Fibroblast of lung (primary cell): Measurements from ENCODE around the gene ARHGAP10. TPM values are rescaled to one million over a fixed set of nuclear protein-coding genes. Genes with fewer than 3 reads are reported as not detected.

Experiments
- DNase-seq, 2 donors: peaks; one replicate each; pipeline versions ENCODE4 v3.0.0 to v3.0.0-alpha.2; 2010; ENCODE audit warnings: low read depth in 2 of 2
- H2AFZ ChIP-seq: 2 replicates; pipeline ENCODE4 v1.5.1; 2012; ENCODE audit warnings: low read length, control low read depth, inconsistent platforms
- H3K27ac ChIP-seq: 2 replicates; pipeline ENCODE4 v1.5.1; 2011; ENCODE audit warnings: low read length, control low read depth; ENCODE audit not compliant: insufficient read depth
- H3K27me3 ChIP-seq: 2 replicates; pipeline ENCODE4 v1.5.1; 2011; ENCODE audit warnings: mild to moderate bottlenecking, low read length; ENCODE audit not compliant: control insufficient read depth, insufficient read depth
- H3K36me3 ChIP-seq: 2 replicates; pipeline ENCODE4 v1.5.1; 2011; ENCODE audit warnings: low read length; ENCODE audit not compliant: control insufficient read depth, insufficient read depth
- H3K4me1 ChIP-seq: 2 replicates; pipeline ENCODE4 v1.5.1; 2011; ENCODE audit warnings: low read length; ENCODE audit not compliant: control insufficient read depth, insufficient read depth; ENCODE audit errors: extremely low read depth
- H3K4me2 ChIP-seq: 2 replicates; pipeline ENCODE4 v1.5.1; 2011; ENCODE audit warnings: low read length, control low read depth; ENCODE audit not compliant: insufficient read depth; ENCODE audit errors: extremely low read depth
- H3K4me3 ChIP-seq, 4 experiments: fragments of 200-600 bp in 1 of 4; sonication (generic) in 1 of 4; replicated peaks in 1 of 4; 2 replicates each; pipeline ENCODE4 v1.5.1; 2011 to 2016; ENCODE audit warnings: low read length in 4 of 4, low read depth in 3 of 4, mild to moderate bottlenecking in 3 of 4, control low read depth in 2 of 4, inconsistent platforms in 1 of 4, mixed read lengths in 1 of 4; ENCODE audit not compliant: insufficient read depth in 1 of 4; ENCODE audit errors: control extremely low read depth in 1 of 4
- H3K79me2 ChIP-seq: 2 replicates; pipeline ENCODE4 v1.5.1; 2012; ENCODE audit warnings: mild to moderate bottlenecking, low read length, inconsistent platforms; ENCODE audit not compliant: control insufficient read depth, insufficient read depth
- H3K9ac ChIP-seq: 2 replicates; pipeline ENCODE4 v1.5.1; 2011; ENCODE audit warnings: mild to moderate bottlenecking, low read length, control low read depth; ENCODE audit not compliant: insufficient read depth
- H3K9me3 ChIP-seq: 2 replicates; pipeline ENCODE4 v1.5.1; 2012; ENCODE audit warnings: low read depth, low read length; ENCODE audit not compliant: control insufficient read depth, insufficient read depth
- H4K20me1 ChIP-seq: 2 replicates; pipeline ENCODE4 v1.5.1; 2011; ENCODE audit warnings: low read length; ENCODE audit not compliant: control insufficient read depth, insufficient read depth; ENCODE audit errors: extremely low read depth
- CTCF ChIP-seq, 2 donors: IDR thresholded peaks in 1 of 2; conservative IDR thresholded peaks in 1 of 2; 1 replicate in 1 of 2; 2 replicates in 1 of 2; pipeline ENCODE4 v1.5.1; 2011 to 2012; ENCODE audit warnings: low read length in 2 of 2, control low read depth in 1 of 2, inconsistent platforms in 1 of 2, low read depth in 1 of 2, mild to moderate bottlenecking in 1 of 2
- EZH2 ChIP-seq: IDR thresholded peaks from 2 replicates; pipeline ENCODE4 v1.5.1; 2012; ENCODE audit warnings: low read length, control low read depth, mild to moderate bottlenecking; ENCODE audit errors: missing control alignments
- polyA plus RNA-seq, 2 donors: library from polyadenylated mRNA; depleted of rRNA in 1 of 2; stranded (reverse) in 1 of 2; unstranded in 1 of 2; fragments of >200 nt; gene quantifications; 2 replicates each; pipeline ENCODE4 v1.2.1, GENCODE V29; 2011 to 2012; ENCODE audit warnings: missing spikeins in 1 of 2
- total RNA-seq: library from RNA; depleted of rRNA; stranded (reverse); fragments of >200 nt; gene quantifications from 2 replicates; pipeline ENCODE4 v1.2.1, GENCODE V29; 2014

Gene ARHGAP10
- total and polyA plus RNA-seq, 2 donors (not counting 1 experiment from before 2014, with no cell fraction given) = 21.6 to 35.8 TPM

DNA sequence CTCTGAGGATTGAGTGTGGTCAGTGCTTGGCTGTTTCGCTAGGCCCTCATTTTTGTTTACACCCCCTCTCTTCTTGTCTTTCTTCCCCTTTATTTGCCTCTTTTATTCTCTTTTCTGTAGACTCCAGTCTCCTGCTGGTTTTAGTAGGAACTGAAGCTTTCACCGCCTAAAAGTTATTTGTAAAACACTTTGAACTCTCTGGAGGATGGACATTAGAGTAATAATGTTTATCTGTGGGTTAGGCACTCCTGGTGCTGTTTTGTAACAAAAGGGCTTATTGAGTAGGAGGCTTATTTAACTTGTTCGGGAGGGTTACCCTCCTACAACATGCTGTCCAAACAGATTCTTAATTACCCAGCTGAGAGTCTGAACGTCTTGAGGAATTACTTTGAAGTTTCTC, 1.6 kb upstream of the ARHGAP10 start:
- Histone ChIP-seq H3K9me3 (no peaks in the 10 kb centered on the region), H3K9ac (no peak overlapping the region), H3K4me3 (no peak overlapping the region), H3K4me1 (peaks cover 5% of the 10 kb centered on the region), H3K79me2 (peaks cover 33% of the 10 kb centered on the region), H3K27ac (no peak overlapping the region), H3K4me2 (no peak overlapping the region), H2AFZ (no peak overlapping the region), H3K36me3 (no peaks in the 10 kb centered on the region), H4K20me1 (no peaks in the 10 kb centered on the region), H3K27me3 (no peaks in the 10 kb centered on the region)
- no peak for TF ChIP-seq EZH2
- TF ChIP-seq CTCF (conservative IDR thresholded peaks at IDR 0.05 in 1 of 2, IDR thresholded peaks at IDR 0.05 in 1 of 2; ENCODE audit: low read depth in 1 of 2, low read length in 2 of 2) = peak; percentile 8 to 17
- DNase-seq = no peak

DNA sequence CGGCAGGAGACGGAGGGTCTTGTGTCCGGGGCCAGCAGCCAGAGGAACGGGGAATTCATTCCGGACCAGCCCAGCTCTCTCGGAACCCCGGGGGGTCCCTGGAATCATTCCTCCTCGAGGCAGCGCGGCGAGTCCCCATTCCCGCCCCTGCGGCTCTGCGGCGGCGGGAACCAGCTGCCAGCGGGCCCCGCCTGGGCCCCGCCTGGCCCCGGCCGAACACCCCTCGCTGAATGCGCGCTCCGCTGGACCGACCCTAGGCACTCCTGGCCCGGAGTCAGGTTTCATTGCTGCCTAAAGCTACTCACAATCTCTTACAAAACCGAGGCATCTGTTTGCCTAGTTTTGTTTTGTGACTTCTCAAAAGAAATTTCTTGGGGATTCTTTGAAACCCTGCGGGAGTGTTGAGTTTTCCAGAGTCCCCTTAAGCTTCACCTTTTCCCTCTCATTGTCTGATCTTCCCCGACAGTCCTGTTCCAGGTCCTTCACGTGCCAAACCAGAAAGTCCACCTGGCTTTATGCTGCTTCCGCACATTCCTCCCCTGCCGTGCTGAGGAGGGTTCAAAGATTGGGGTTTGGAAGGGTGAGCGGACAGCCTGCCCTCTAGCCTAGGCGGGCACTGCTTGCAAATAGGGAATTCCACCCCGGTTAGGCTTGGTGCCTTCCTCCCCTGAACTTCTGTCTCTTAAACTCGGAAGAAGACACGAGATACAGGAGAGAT, 789 bp downstream of the ARHGAP10 start:
- Histone ChIP-seq H3K4me3 (peak overlapping the region; percentile 76 to 97 (median 90)), H3K9me3 (no peaks in the 10 kb centered on the region), H3K27me3 (no peaks in the 10 kb centered on the region), H3K4me1 (peaks cover 16% of the 10 kb centered on the region), H3K27ac (peak overlapping the region; percentile 83), H4K20me1 (no peaks in the 10 kb centered on the region), H3K9ac (peak overlapping the region; percentile 80), H2AFZ (peak overlapping the region; percentile 77), H3K79me2 (peaks cover 56% of the 10 kb centered on the region), H3K4me2 (peak overlapping the region; percentile 96), H3K36me3 (peaks cover 1% of the 10 kb centered on the region)
- DNase-seq = peak; percentile 47 to 60
- TF ChIP-seq CTCF (conservative IDR thresholded peaks at IDR 0.05 in 1 of 2, IDR thresholded peaks at IDR 0.05 in 1 of 2; ENCODE audit: low read depth in 1 of 2, low read length in 2 of 2) (no peak), EZH2 (no peak)

DNA sequence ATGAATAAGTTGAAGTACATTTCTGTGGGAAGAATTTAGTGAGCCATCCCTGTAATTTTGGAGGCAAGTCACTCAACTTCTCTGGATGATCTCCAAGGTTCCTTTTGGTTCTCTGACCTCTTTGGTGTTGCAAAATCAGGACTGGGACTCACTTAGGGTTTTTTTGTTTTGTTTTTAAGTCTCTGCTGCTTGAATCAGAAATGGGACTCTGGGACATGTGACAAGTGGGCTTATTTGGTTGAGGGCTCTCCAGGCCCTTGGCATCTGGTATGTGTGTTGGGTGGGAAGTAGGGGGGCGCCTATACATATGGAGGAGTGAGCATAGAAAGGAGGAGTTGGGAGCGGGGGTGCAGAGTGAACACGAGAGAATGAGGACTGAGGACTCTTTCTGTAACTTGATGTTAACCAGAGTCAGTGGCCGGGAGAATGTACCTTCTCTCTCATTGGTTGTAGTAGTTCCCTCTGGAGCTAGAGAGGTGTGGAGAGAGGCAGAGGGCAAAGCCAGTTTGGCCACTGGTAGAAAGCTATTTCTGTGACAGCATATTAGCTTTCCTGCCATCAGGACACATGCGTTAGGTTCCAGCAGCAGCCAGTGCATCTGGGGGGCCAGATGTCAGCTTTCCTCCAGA, 1.9 kb downstream of the ARHGAP10 start:
- no peaks in the 10 kb centered on the region for H4K20me1 ChIP-seq
- peak; percentile 34 to 82 for DNase-seq
- peak overlapping the region; percentile 96 for H3K4me2 ChIP-seq
- H3K4me1 ChIP-seq = peaks cover 16% of the 10 kb centered on the region
- TF ChIP-seq EZH2 (no peak), CTCF (conservative IDR thresholded peaks at IDR 0.05 in 1 of 2, IDR thresholded peaks at IDR 0.05 in 1 of 2; ENCODE audit: low read depth in 1 of 2, low read length in 2 of 2) (no peak)
- no peaks in the 10 kb centered on the region for H3K27me3 ChIP-seq
- peaks cover 67% of the 10 kb centered on the region for H3K79me2 ChIP-seq
- H3K4me3 ChIP-seq = peak overlapping the region; percentile 76 to 97 (median 90)
- H3K36me3 ChIP-seq = peaks cover 1% of the 10 kb centered on the region
- H3K27ac ChIP-seq = peak overlapping the region; percentile 83
- H3K9me3 ChIP-seq = no peaks in the 10 kb centered on the region
- no peak overlapping the region for H2AFZ ChIP-seq
- no peak overlapping the region for H3K9ac ChIP-seq
